HUES64 (cell line): ENCODE results near the gene UPF2.
"Not testable (repeated sequence)": the region's sequence is repeated elsewhere in the genome, so short reads cannot be mapped to it uniquely, and the experiment has no call there.

ENCODE experiments used
- H3K27ac ChIP-seq: 2 replicates; pipeline ENCODE4 v1.7.0; 2013; ENCODE audit warnings: low read depth, low read length, inconsistent platforms
- H3K27me3 ChIP-seq: 2 replicates; pipeline ENCODE4 v1.6.1; 2013; ENCODE audit warnings: mild to moderate bottlenecking, low read length; ENCODE audit not compliant: insufficient read depth
- H3K36me3 ChIP-seq: 2 replicates; pipeline ENCODE4 v1.6.1; 2013; ENCODE audit warnings: mild to moderate bottlenecking, low read length; ENCODE audit not compliant: insufficient read depth
- H3K4me1 ChIP-seq: 2 replicates; pipeline ENCODE4 v1.6.1; 2013; ENCODE audit warnings: mild to moderate bottlenecking, low read length, moderate library complexity; ENCODE audit not compliant: insufficient read depth
- H3K4me3 ChIP-seq: 2 replicates; pipeline ENCODE4 v1.5.1; 2013; ENCODE audit warnings: mild to moderate bottlenecking, low read length, moderate library complexity
- H3K9ac ChIP-seq: 2 replicates; pipeline ENCODE4 v1.6.1; 2013; ENCODE audit warnings: mild to moderate bottlenecking, low read depth, low read length
- H3K9me3 ChIP-seq: 2 replicates; pipeline ENCODE4 v1.6.1; 2013; ENCODE audit warnings: low read depth, low read length; ENCODE audit not compliant: insufficient read depth
- WGBS: fragments of 150-250, 120-280 bp; methylation state at CpG from one replicate; pipeline ENCODE4 v1.1.7; 2013; ENCODE audit warnings: missing lambda C conversion rate; 5-methylcytosine and 5-hydroxymethylcytosine counted together

The UPF2 gene

DNA sequence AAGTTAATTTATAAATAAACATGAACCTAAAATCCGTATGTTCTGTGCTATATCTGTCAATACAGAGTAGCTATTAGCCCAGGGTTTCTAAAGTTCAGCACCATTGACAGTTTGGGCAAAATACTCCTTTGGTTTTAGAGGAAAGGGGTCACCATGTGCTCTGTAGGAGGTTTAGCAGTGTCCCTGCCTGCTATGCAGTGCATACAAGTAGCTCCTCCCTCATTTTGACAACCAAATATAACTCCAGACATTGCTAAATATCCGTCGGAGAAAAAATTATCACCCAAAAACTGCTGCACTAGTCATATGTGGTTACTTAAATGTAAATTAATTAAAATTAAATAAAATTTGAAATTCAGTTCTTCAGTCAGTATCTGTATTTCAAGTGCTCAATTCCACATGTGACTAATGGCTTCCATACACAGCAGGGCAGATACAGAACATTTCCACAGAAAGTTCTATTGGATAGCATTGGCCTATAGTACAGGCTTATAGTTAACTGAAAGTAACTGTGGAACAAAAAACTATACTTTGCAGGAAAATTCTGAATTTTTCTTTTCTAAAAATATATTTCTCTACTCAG, 6.4 kb downstream of the UPF2 start:
- WGBS, result 96% methylated on average over 2 of the region's 3 CpGs
- Histone ChIP-seq H3K9ac (no peak overlapping the region), H3K27me3 (no peaks in the 10 kb centered on the region), H3K9me3 (no peaks in the 10 kb centered on the region), H3K36me3 (peaks cover 36% of the 10 kb centered on the region), H3K4me1 (peaks cover 9% of the 10 kb centered on the region; the same call in 1 of the 2 replicates), H3K4me3 (no peak overlapping the region), H3K27ac (no peak overlapping the region)

DNA sequence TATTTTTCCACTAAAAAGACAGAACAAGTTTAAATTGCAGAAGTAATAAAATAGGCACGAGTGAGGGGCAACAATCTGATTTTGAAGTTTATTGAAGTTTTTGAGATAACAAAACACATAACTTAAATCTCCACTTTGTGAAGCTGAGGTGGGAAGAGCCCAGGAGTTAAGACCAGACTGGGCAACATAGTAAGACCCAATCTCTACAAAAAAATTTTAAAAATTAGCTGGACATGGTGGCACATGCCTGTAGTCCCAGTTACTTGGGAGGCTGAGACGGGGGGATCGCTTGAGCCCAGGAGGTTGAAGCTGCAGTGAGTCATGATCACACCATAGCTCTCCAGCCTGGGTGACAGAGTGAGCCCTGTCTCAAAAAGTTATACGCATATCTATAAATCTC, 11.2 kb downstream of the UPF2 start:
- no peaks in the 10 kb centered on the region for H3K9me3 ChIP-seq
- H3K27me3 ChIP-seq, result no peaks in the 10 kb centered on the region
- H3K27ac ChIP-seq, result no peak overlapping the region
- no peak overlapping the region for H3K9ac ChIP-seq
- H3K4me3 ChIP-seq, result no peak overlapping the region
- H3K4me1 ChIP-seq, result peaks cover 4% of the 10 kb centered on the region; the same call in 1 of the 2 replicates
- WGBS, result 92% methylated on average over 4 of the region's 4 CpGs
- H3K36me3 ChIP-seq, result peaks cover 70% of the 10 kb centered on the region

DNA sequence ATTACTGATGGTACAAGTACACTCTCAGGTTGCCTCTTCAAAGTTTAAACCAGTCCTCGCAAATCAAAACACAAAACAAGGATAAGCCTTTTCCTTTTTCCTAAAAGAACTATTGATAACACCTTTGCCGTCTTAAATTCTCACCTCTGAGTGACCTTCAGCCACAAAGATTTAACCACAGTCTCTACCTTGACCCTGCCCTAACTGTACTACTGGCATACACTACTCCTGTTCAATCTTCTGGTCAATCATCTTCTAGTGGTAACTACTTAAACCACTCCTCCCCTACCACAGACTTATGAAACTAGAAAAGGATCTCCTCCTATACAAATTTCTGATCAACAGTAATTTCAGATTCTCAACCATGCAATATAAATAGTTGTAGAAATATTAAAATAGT, 15.1 kb downstream of the UPF2 start:
- Histone ChIP-seq H3K9ac (no peak overlapping the region), H3K9me3 (no peaks in the 10 kb centered on the region), H3K4me1 (peaks cover 4% of the 10 kb centered on the region; the same call in 1 of the 2 replicates), H3K4me3 (no peak overlapping the region), H3K36me3 (peaks cover 52% of the 10 kb centered on the region), H3K27ac (no peak overlapping the region), H3K27me3 (no peaks in the 10 kb centered on the region)
- 95% methylated on average over 2 of the region's 2 CpGs for WGBS

DNA sequence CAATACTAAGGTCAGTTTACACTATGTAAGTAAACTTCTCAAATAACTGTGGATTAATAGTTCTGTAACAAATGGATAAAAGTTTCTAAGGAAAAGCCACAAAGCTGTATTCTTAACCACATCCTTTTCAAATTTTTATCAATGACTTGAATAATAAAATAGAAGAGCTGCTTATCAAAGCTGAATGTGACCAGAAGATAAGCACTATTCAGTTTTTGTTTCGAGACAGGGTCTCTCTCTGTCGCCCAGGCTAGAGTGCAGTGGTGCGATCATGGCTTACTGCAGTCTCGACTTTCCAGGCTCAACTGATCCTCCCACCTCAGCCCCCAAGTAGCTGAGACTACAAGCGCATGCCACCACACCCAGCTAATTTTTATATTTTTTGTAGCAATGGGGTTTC, 17.0 kb downstream of the UPF2 start:
- Histone ChIP-seq H3K27me3 (no peaks in the 10 kb centered on the region), H3K27ac (no peak overlapping the region), H3K9me3 (no peaks in the 10 kb centered on the region), H3K36me3 (peaks cover 44% of the 10 kb centered on the region), H3K9ac (no peak overlapping the region), H3K4me3 (no peak overlapping the region), H3K4me1 (peaks cover 4% of the 10 kb centered on the region; the same call in 1 of the 2 replicates)
- WGBS, result 95% methylated on average over 5 of the region's 5 CpGs

DNA sequence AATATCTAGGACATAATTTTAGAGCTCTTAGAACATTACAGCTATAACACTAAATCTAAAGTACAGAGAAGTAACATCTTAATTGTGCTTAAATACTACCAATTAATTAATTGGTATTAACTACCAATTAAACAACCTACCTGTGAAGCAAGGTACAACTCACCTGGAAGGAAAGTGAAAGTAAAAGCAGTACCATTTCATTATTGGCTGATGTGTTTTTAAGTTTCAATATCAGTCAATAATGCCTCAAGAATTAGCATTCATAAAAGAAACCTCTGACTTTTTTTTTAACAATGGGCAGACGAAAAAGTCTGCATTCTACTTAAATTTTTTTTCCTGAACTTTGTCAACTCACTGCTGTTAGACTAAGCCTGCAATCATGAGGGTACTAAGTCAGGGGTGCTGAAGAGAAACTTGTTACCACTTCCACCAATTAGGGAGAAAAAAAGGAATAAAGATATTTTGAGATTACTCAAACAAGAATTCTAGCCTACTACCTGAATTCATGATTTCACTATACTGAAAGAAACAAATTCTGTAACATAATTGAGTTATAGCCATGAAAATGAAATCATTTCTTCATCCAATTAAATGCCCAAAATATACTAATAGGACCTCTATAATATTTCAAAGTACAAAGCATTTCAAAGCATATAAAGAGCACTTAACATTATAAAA, 19.9 kb downstream of the UPF2 start:
- no peak overlapping the region for H3K27ac ChIP-seq
- H3K4me1 ChIP-seq, result no peaks in the 10 kb centered on the region
- no peaks in the 10 kb centered on the region for H3K9me3 ChIP-seq
- WGBS, result 87% methylated on average over 1 of the region's 1 CpG
- H3K9ac ChIP-seq, result no peak overlapping the region
- no peak overlapping the region for H3K4me3 ChIP-seq
- peaks cover 19% of the 10 kb centered on the region for H3K36me3 ChIP-seq
- H3K27me3 ChIP-seq, result no peaks in the 10 kb centered on the region

DNA sequence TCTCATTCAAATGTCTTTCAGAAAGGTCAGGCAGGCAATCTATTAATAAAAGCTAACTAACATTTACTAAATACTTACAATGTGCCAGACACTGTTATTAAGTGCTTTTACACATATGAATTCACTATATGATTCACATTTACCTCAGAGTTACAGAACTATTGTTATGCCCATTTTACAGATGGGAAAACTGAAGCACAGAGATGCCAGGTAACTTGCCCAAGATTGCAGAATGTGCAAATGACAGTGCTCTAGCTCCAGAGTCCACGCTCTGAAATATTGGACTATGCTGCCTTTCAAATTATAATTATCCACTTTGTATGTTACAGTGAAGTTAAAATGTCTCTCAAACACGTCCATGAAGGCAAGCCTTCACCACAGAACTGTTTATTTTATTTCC, 22.0 kb downstream of the UPF2 start:
- no peak overlapping the region for H3K4me3 ChIP-seq
- no peaks in the 10 kb centered on the region for H3K4me1 ChIP-seq
- no peak overlapping the region for H3K27ac ChIP-seq
- WGBS, result 91% methylated on average over 2 of the region's 2 CpGs
- no peaks in the 10 kb centered on the region for H3K27me3 ChIP-seq
- peaks cover 6% of the 10 kb centered on the region; the same call in 1 of the 2 replicates for H3K36me3 ChIP-seq
- H3K9me3 ChIP-seq, result no peaks in the 10 kb centered on the region
- H3K9ac ChIP-seq, result no peak overlapping the region

DNA sequence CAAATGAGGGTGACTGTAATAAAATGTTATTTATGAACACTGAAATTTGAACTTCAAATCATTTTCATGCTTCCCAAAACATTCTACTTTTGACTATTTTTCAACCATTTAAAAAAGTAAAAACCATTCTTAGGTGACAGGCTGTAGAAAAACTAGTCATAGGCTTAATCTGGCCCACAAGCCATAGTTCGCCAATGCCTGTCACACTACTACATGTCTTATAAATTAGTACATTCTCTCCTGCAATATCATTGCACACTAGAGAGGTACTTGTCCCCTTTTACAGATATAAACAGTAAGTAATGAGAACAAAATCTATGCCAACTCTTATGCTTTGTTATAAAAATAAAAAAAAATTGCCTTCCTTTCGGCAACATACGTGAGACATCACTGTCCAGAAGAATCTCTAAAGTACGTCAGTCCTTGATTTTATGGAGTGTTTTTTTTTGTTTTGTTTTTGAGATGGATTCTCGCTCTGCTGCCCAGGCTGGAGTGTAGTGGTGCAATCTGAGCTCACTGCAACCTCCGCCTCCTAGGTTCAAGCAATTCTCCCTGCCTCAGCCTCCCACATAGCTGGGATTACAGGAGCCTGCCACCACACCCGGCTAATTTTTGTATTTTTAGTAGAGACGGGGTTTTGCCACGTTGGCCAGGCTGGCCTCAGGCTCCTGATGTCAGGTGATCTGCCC, 23.2 kb downstream of the UPF2 start:
- no peaks in the 10 kb centered on the region for H3K9me3 ChIP-seq
- no peak overlapping the region for H3K9ac ChIP-seq
- no peaks in the 10 kb centered on the region for H3K4me1 ChIP-seq
- no peak overlapping the region for H3K27ac ChIP-seq
- no peaks in the 10 kb centered on the region for H3K27me3 ChIP-seq
- H3K36me3 ChIP-seq, result peaks cover 3% of the 10 kb centered on the region; the same call in 1 of the 2 replicates
- 95% methylated on average over 9 of the region's 9 CpGs for WGBS
- H3K4me3 ChIP-seq, result no peak overlapping the region

DNA sequence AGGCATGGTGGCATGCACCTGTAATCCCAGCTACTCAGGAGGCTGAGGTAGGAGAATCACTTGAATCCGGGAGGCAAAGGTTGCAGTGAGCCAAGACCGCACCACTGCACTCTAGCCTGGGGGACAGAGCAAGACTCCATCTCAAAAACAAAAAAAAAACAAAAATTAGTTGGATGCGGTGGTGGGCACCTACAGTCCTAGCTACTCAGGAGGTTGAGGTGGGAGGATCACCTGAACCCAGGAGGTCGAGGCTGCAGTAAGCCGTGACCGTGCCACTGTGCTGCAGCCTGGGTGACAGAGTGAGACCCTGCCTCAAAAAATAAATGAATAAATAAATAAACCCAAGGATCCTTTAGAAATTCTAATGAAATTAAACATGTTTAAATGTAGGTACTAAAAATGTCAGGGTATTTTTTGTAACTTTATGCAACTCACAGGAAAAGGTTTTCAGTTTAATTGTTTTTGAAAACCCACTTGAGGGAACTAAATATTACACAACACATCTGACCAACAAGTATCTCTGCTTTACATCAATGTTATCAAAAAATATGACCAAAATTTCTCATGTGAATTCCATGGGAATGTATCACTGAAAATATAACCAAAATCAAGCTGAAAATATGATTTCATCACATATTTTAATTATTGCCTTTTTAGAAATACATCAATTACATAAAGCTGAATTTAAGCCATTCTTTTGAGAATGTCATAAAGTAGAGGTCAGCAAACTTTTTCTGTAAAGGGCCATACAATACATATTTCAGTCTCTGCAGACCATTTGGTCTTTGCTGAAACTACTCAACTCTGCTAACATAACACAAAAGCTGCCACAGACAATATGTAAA, 23.9 kb downstream of the UPF2 start:
- Histone ChIP-seq H3K4me3 (no peak overlapping the region), H3K27ac (no peak overlapping the region), H3K9me3 (no peaks in the 10 kb centered on the region), H3K9ac (no peak overlapping the region), H3K4me1 (no peaks in the 10 kb centered on the region), H3K36me3 (peaks cover 8% of the 10 kb centered on the region), H3K27me3 (no peaks in the 10 kb centered on the region)
- 83% methylated on average over 5 of the region's 6 CpGs for WGBS

DNA sequence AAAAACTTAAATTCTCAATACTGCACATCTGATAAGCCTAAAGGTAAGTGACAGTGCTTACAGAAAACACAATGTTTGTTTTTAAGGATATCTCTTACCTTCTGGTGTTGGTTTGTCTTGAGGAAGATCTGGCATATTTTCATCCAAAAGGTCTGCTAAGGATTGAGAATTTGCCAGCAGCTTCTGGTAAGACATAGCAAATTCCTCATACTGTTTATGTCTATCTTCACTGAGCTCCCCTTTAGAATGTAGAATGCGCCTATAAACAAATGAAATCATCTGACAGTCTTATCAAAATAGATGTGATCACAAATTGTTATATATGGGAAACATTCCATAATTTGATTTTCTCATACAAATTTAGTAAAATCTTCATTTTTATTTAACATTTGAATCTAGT, 28.7 kb downstream of the UPF2 start:
- peaks cover 43% of the 10 kb centered on the region for H3K36me3 ChIP-seq

DNA sequence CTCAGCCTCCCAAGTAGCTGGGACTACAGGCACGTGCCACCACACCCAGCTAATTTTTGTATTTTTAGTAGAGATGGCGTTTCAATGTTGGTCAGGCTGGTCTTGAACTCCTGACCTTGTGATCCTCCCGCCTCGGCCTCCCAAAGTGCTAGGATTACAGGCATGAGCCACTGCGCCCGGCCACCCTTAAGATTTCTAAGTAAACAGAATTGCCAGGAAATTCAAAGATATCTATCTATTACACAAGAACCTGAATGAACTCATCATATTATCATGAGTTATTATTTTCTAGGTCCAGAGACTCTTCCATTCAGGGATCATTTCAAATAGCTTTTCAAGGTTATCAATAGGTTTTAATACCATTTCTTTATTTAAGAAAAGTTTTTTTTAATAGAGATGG, 29.2 kb downstream of the UPF2 start:
- not testable (repeated sequence) for H3K27ac ChIP-seq, H3K9ac ChIP-seq, H3K4me1 ChIP-seq, H3K27me3 ChIP-seq, H3K4me3 ChIP-seq
- Histone ChIP-seq H3K9me3 (peaks cover 22% of the 10 kb centered on the region; the same call in 1 of the 2 replicates), H3K36me3 (peaks cover 45% of the 10 kb centered on the region)
- WGBS, result 98% methylated on average over 6 of the region's 6 CpGs

More for the DNA sequence above, 28.7 kb downstream of the UPF2 start:
- no peak overlapping the region for H3K27ac ChIP-seq
- H3K27me3 ChIP-seq, result no peaks in the 10 kb centered on the region
- H3K9ac ChIP-seq, result no peak overlapping the region
- H3K4me1 ChIP-seq, result no peaks in the 10 kb centered on the region
- H3K9me3 ChIP-seq, result peaks cover 22% of the 10 kb centered on the region; the same call in 1 of the 2 replicates
- WGBS, result no CpG with 5 or more reads among the region's 1 CpG
- no peak overlapping the region for H3K4me3 ChIP-seq

DNA sequence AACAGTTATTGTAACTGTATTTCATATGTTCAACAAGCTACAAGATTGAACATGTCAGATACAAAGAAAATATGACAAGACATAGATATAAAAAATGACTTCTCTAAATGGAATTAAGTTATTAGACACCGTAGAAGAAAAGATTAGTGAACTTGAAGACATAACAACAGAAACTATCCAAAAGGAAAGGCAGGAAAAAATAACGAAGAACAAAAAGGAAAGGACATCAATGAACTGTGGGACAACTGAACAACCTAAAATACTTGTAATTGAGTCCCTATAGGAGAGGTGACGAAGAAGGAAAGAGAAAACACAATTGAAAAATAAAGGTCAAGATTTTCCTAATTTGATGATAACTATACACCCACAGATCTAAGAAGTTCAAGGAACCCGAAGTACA, 32.3 kb downstream of the UPF2 start:
- Histone ChIP-seq H3K4me3 (no peak overlapping the region), H3K4me1 (peaks cover 12% of the 10 kb centered on the region), H3K27me3 (no peaks in the 10 kb centered on the region), H3K9ac (no peak overlapping the region), H3K36me3 (peaks cover 59% of the 10 kb centered on the region), H3K27ac (no peak overlapping the region), H3K9me3 (peaks cover 22% of the 10 kb centered on the region; the same call in 1 of the 2 replicates)
- WGBS, result 93% methylated on average over 2 of the region's 4 CpGs
